Osteoblast (primary cell): ENCODE measurements around the gene ELL2. TPM values are rescaled to one million over a fixed set of nuclear protein-coding genes. Genes with fewer than 3 reads are reported as not detected.

Experiments
- DNase-seq: peaks from one replicate; pipeline ENCODE4 v3.0.0; 2011; ENCODE audit warnings: low spot score, mixed read lengths; ENCODE audit not compliant: insufficient read length; ENCODE audit errors: missing footprints
- H2AFZ ChIP-seq: 2 replicates; pipeline ENCODE4 v1.6.0; 2011; ENCODE audit warnings: mild to moderate bottlenecking, low read length
- H3K27ac ChIP-seq: 2 replicates; pipeline ENCODE4 v1.5.1; 2011; ENCODE audit warnings: mild to moderate bottlenecking, low read depth, low read length, moderate library complexity
- H3K27me3 ChIP-seq: 2 replicates; pipeline ENCODE4 v1.6.0; 2012; ENCODE audit warnings: mild to moderate bottlenecking, control low read depth, inconsistent platforms, low read length, moderate library complexity; ENCODE audit not compliant: insufficient read depth
- H3K36me3 ChIP-seq: 2 replicates; pipeline ENCODE4 v1.5.1; 2011; ENCODE audit warnings: mild to moderate bottlenecking, low read length, control low read depth, moderate library complexity; ENCODE audit not compliant: insufficient read depth
- H3K4me1 ChIP-seq: 2 replicates; pipeline ENCODE4 v1.5.1; 2011; ENCODE audit warnings: mild to moderate bottlenecking, low read length, control low read depth, moderate library complexity; ENCODE audit not compliant: insufficient read depth
- H3K4me2 ChIP-seq: 2 replicates; pipeline ENCODE4 v1.6.0; 2011; ENCODE audit warnings: mild to moderate bottlenecking, low read length; ENCODE audit not compliant: insufficient read depth
- H3K4me3 ChIP-seq: fragments of 200-600 bp; sonication (generic); 3 replicates; pipeline ENCODE4 v1.5.1; 2012; ENCODE audit warnings: mild to moderate bottlenecking, low read length, inconsistent platforms; ENCODE audit not compliant: insufficient read depth
- H3K79me2 ChIP-seq: 2 replicates; pipeline ENCODE4 v1.6.0; 2012; ENCODE audit warnings: mild to moderate bottlenecking, low read length, control low read depth, inconsistent platforms; ENCODE audit not compliant: insufficient read depth
- H3K9me3 ChIP-seq: 2 replicates; pipeline ENCODE4 v1.5.1; 2011; ENCODE audit warnings: low read depth, low read length, control low read depth
- H4K20me1 ChIP-seq: 2 replicates; pipeline ENCODE4 v1.6.0; 2012; ENCODE audit warnings: mild to moderate bottlenecking, low read length, control low read depth; ENCODE audit not compliant: insufficient read depth
- total RNA-seq: library from RNA; depleted of rRNA; stranded (reverse); fragments of >200 nt; gene quantifications from 2 replicates; pipeline ENCODE4 v1.2.3, GENCODE V29; 2012
- TF ChIP-seq, protein P1 (sequence below): IDR thresholded peaks from 2 replicates; pipeline ENCODE4 v1.5.1; 2011; ENCODE audit warnings: mild to moderate bottlenecking, low read depth, low read length, moderate library complexity; ENCODE audit errors: extremely low read depth

ELL2 gene
- total RNA-seq, 1 donor, result 123 TPM

DNA sequence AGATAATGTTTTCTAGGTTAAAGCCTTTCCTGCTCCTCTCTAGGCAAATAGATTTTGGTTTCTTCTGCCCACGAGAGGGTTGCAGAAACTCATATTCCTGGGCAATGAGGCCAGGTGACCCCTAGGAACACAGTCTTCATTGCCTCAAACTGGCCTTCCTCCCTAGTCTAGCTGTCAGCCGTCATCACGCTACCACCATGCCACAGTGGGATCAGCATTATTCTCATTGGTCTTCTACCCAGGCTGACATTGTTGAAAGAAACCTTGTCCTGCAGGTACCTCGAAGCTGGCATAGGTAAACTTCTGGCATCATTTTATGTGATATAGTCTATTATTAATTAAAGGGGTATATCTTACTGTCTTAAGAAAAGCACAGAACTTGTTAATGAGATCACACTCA, 51.1 kb downstream of the ELL2 start:
- H4K20me1 ChIP-seq, result peaks cover 38% of the 10 kb centered on the region
- no peaks in the 10 kb centered on the region for H3K27me3 ChIP-seq
- H3K4me2 ChIP-seq, result no peak overlapping the region
- peaks cover 76% of the 10 kb centered on the region for H3K36me3 ChIP-seq
- H3K79me2 ChIP-seq, result peaks cover 90% of the 10 kb centered on the region
- TF ChIP-seq, protein P1, sequence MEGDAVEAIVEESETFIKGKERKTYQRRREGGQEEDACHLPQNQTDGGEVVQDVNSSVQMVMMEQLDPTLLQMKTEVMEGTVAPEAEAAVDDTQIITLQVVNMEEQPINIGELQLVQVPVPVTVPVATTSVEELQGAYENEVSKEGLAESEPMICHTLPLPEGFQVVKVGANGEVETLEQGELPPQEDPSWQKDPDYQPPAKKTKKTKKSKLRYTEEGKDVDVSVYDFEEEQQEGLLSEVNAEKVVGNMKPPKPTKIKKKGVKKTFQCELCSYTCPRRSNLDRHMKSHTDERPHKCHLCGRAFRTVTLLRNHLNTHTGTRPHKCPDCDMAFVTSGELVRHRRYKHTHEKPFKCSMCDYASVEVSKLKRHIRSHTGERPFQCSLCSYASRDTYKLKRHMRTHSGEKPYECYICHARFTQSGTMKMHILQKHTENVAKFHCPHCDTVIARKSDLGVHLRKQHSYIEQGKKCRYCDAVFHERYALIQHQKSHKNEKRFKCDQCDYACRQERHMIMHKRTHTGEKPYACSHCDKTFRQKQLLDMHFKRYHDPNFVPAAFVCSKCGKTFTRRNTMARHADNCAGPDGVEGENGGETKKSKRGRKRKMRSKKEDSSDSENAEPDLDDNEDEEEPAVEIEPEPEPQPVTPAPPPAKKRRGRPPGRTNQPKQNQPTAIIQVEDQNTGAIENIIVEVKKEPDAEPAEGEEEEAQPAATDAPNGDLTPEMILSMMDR, result no peak
- DNase-seq, result peak; percentile 19
- H2AFZ ChIP-seq, result no peak overlapping the region
- H3K4me3 ChIP-seq, result no peak overlapping the region
- H3K4me1 ChIP-seq, result peaks cover 3% of the 10 kb centered on the region
- no peaks in the 10 kb centered on the region for H3K9me3 ChIP-seq
- no peak overlapping the region for H3K27ac ChIP-seq

DNA sequence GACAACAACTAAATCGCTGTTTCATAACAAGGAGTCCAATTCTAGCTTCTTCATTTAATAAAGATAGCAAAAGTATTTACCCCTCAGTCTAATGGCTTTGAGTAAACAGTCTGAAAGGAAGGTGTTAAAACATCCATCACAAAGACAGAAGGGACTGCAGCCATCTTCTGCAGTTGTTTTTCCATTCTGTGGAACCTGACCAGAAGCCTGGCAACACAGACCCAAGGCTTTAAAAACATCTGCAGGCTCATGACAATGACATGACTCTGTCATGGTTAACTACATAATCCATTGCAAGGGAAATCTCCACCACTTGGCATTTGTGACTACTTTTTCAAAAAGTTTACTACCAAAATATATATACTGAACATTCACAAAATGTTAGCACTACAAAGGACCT, 51.9 kb downstream of the ELL2 start:
- H3K36me3 ChIP-seq, result peaks cover 76% of the 10 kb centered on the region
- H3K4me1 ChIP-seq, result peaks cover 3% of the 10 kb centered on the region
- H3K79me2 ChIP-seq, result peaks cover 91% of the 10 kb centered on the region
- TF ChIP-seq, protein P1, result no peak
- H3K4me3 ChIP-seq, result no peak overlapping the region
- H3K9me3 ChIP-seq, result no peaks in the 10 kb centered on the region
- peaks cover 38% of the 10 kb centered on the region for H4K20me1 ChIP-seq
- H3K27me3 ChIP-seq, result no peaks in the 10 kb centered on the region
- no peak overlapping the region for H2AFZ ChIP-seq
- peak overlapping the region; percentile 21 for H3K27ac ChIP-seq
- no peak overlapping the region for H3K4me2 ChIP-seq
- no peak for DNase-seq

DNA sequence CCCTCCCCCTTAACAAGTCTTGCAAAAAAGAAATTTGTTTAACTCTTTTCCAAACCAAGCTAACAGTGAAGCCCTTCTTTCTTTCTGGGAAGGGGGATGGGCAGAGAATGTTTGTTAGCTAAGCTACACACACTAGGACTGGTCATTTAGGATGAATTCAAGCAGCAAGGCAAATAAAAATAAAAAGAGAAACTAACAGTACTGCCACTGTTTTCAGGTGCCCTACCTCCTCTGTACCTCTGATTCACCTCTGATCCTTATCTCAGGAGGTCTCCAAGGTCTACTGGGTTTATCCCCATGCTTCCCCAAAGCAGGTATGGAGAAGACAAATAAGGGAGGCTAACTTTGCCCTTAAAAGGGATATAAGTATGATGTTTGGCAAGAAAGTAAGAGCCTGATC, 52.9 kb downstream of the ELL2 start:
- TF ChIP-seq, protein P1, result no peak
- H3K4me1 ChIP-seq, result peaks cover 3% of the 10 kb centered on the region
- H4K20me1 ChIP-seq, result peaks cover 38% of the 10 kb centered on the region
- no peak for DNase-seq
- peaks cover 96% of the 10 kb centered on the region for H3K79me2 ChIP-seq
- H3K4me2 ChIP-seq, result no peak overlapping the region
- H3K36me3 ChIP-seq, result peaks cover 81% of the 10 kb centered on the region
- no peak overlapping the region for H2AFZ ChIP-seq
- H3K27ac ChIP-seq, result peak overlapping the region; percentile 21
- H3K9me3 ChIP-seq, result no peaks in the 10 kb centered on the region
- H3K27me3 ChIP-seq, result no peaks in the 10 kb centered on the region
- no peak overlapping the region for H3K4me3 ChIP-seq

DNA sequence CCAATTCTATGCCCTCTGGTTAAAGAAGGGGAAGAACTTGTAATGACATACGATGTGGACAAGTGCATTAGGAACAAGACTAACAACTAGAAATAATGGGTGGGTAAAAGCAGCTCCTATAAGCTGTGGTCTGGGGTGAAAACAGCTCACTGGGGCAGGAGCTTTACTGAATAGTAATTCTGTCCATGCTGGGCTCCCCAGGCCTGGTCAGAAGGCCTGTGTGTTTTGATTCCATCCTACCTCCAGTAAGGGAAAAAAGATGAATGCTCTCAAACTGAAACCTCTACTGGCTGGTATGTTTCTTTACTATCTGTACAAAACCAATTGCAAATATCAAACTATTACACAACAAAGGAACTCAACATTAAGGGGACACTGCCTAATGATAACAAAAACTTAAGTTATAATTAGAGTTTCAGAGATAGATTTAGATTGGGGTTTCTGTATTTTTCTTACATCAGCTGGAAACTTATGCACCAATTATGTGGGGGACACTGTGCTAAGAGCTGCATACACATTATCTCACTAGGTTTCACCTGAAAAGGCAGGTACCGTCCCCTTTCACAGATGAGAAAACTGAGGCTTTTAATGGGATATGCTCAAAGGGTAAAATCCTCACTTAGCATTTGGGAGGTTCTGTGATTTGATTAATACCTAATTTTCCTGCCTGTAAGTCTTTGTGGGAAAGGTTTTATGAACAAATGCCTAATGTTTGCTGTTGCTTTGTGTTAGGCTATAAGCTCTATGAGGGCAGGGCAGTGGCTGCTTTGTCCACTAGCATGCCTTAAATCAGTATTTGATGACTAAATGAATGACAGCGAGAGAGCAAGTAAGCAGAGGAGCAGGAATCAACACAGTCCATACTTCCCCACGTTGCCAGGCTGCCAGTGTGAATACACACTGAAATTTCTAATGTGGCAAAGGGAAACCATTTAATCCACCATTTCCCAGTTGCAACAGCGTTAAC, 53.6 kb downstream of the ELL2 start:
- H3K79me2 ChIP-seq, result peaks cover 95% of the 10 kb centered on the region
- no peak overlapping the region for H3K4me3 ChIP-seq
- H3K27me3 ChIP-seq, result no peaks in the 10 kb centered on the region
- H4K20me1 ChIP-seq, result peaks cover 40% of the 10 kb centered on the region
- H3K27ac ChIP-seq, result peak overlapping the region; percentile 53
- H3K4me1 ChIP-seq, result peaks cover 3% of the 10 kb centered on the region
- no peak overlapping the region for H2AFZ ChIP-seq
- no peak for DNase-seq
- no peaks in the 10 kb centered on the region for H3K9me3 ChIP-seq
- H3K36me3 ChIP-seq, result peaks cover 76% of the 10 kb centered on the region
- H3K4me2 ChIP-seq, result no peak overlapping the region
- TF ChIP-seq, protein P1, result no peak
